Keratinocyte (primary cell): ENCODE measurements around the gene KRT35. TPM values are rescaled to one million over a fixed set of nuclear protein-coding genes. Genes with fewer than 3 reads are reported as not detected.

Source experiments
- DNase-seq: peaks from one replicate; pipeline ENCODE4 v3.0.0-alpha.2; 2011; ENCODE audit warnings: low read depth, missing footprints, low spot score
- FAIRE-seq: peaks from 2 replicates; lab custom pipeline; 2011; peaks lifted over from hg19 to GRCh38; lab: Jason Lieb, UNC
- H2AFZ ChIP-seq: 2 replicates; pipeline ENCODE4 v1.6.0; 2012; ENCODE audit warnings: low read length, control low read depth, inconsistent platforms; ENCODE audit not compliant: control insufficient read depth
- H3K27ac ChIP-seq: 2 replicates; pipeline ENCODE4 v1.5.1; 2011; ENCODE audit warnings: low read length; ENCODE audit not compliant: control insufficient read depth, insufficient read depth
- H3K27me3 ChIP-seq: 3 replicates; pipeline ENCODE4 v1.6.0; 2011; ENCODE audit warnings: low read length; ENCODE audit not compliant: control insufficient read depth, insufficient read depth; ENCODE audit errors: extremely low read depth
- H3K36me3 ChIP-seq, 2 experiments: 2 replicates in 1 of 2; 3 replicates in 1 of 2; pipeline ENCODE4 v1.5.1; 2011; ENCODE audit warnings: low read length in 2 of 2, mild to moderate bottlenecking in 1 of 2; ENCODE audit not compliant: control insufficient read depth in 2 of 2, insufficient read depth in 2 of 2; ENCODE audit errors: extremely low read depth in 1 of 2
- H3K4me1 ChIP-seq: 3 replicates; pipeline ENCODE4 v1.5.1; 2011; ENCODE audit warnings: low read length; ENCODE audit not compliant: control insufficient read depth, insufficient read depth; ENCODE audit errors: extremely low read depth
- H3K4me2 ChIP-seq: 3 replicates; pipeline ENCODE4 v1.6.0; 2011; ENCODE audit warnings: low read depth, low read length; ENCODE audit not compliant: control insufficient read depth, insufficient read depth; ENCODE audit errors: extremely low read depth
- H3K4me3 ChIP-seq, 3 experiments: fragments of 200-600 bp in 1 of 3; sonication (generic) in 1 of 3; 2 replicates in 2 of 3; 3 replicates in 1 of 3; pipeline ENCODE4 v1.5.1; 2011 to 2016; ENCODE audit warnings: low read length in 3 of 3, mild to moderate bottlenecking in 3 of 3, control low read depth in 2 of 3, inconsistent platforms in 1 of 3, low read depth in 1 of 3, mixed read lengths in 1 of 3, mixed run types in 1 of 3, moderate library complexity in 1 of 3; ENCODE audit not compliant: control insufficient read depth in 2 of 3, insufficient read depth in 2 of 3; ENCODE audit errors: extremely low read depth in 1 of 3
- H3K79me2 ChIP-seq: 2 replicates; pipeline ENCODE4 v1.6.0; 2012; ENCODE audit warnings: low read length; ENCODE audit not compliant: control insufficient read depth, insufficient read depth
- H3K9ac ChIP-seq: 3 replicates; pipeline ENCODE4 v1.6.0; 2011; ENCODE audit warnings: low read length; ENCODE audit not compliant: control insufficient read depth, insufficient read depth; ENCODE audit errors: extremely low read depth
- H3K9me1 ChIP-seq: 3 replicates; pipeline ENCODE4 v1.6.0; 2011; ENCODE audit warnings: low read length; ENCODE audit not compliant: control insufficient read depth, insufficient read depth; ENCODE audit errors: extremely low read depth
- H3K9me3 ChIP-seq: 2 replicates; pipeline ENCODE4 v1.5.1; 2012; ENCODE audit warnings: low read depth, low read length; ENCODE audit not compliant: control insufficient read depth
- H4K20me1 ChIP-seq: 3 replicates; pipeline ENCODE4 v1.6.0; 2011; ENCODE audit warnings: low read length; ENCODE audit not compliant: control insufficient read depth, insufficient read depth; ENCODE audit errors: extremely low read depth
- CTCF ChIP-seq, 3 experiments: IDR thresholded peaks in 1 of 3; conservative IDR thresholded peaks in 1 of 3; optimal IDR thresholded peaks in 1 of 3; 2 replicates in 2 of 3; 3 replicates in 1 of 3; pipeline versions ENCODE3 to v1.5.1; 2011; ENCODE audit warnings: low read length in 3 of 3, mild to moderate bottlenecking in 3 of 3, moderate library complexity in 2 of 3, control low read depth in 1 of 3, inconsistent platforms in 1 of 3; ENCODE audit not compliant: insufficient read depth in 2 of 3; ENCODE audit errors: extremely low read depth in 1 of 3
- EZH2 ChIP-seq: IDR thresholded peaks from one replicate; pipeline ENCODE4 v1.6.1; 2012; ENCODE audit warnings: inconsistent platforms, mild to moderate bottlenecking, low read length, moderate library complexity
- dilution Hi-C: fragments of 300-500 bp; cut with MboI; formaldehyde crosslinking; loops from one replicate; pipeline ENCODE4 v1.7.0; 2020; ENCODE audit warnings: low sequenced_read_pairs; ENCODE audit not compliant: extremely low pct_ligation_motif_present
- polyA plus RNA-seq, 5 experiments: library from polyadenylated mRNA; depleted of rRNA in 3 of 5; stranded (reverse) in 3 of 5; stranded (forward) in 1 of 5; unstranded in 1 of 5; fragments of >200 nt; gene quantifications; 1 replicate in 1 of 5; 2 replicates in 3 of 5; 3 replicates in 1 of 5; pipeline versions ENCODE4 v1.2.1 to v1.2.3, GENCODE V29; 2011 to 2012; ENCODE audit warnings: missing spikeins in 2 of 5, low read depth in 1 of 5, low replicate concordance in 1 of 5

Gene KRT35
- polyA plus RNA-seq, 1 donor (not counting 4 experiments of a cell fraction or from before 2014, with no cell fraction given): not detected

DNA sequence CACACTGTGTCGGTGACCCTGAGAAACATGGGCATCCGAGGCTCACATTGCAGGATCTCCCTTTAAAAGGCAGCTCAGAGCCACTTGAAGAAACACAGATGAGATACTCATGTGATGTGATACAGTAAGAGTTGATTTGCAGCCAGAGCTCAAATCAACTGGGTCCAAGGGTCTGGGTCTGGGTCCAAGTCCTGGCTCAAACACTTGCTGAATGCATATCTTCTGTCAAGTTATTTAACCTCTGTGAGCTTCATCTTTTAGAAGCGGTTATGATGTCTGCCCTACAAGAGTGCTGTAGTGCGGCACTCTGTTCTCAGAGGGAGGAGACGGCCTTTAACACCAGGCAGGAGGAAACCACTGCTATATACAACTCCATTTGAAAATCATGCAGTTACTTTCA is 46.5 kb downstream of the KRT35 start:
- H3K9me3 ChIP-seq: no peaks in the 10 kb centered on the region
- dilution Hi-C loops: no loop called here
- H3K9ac ChIP-seq: no peak overlapping the region
- no peaks in the 10 kb centered on the region for H3K79me2 ChIP-seq
- no peak overlapping the region for H3K4me2 ChIP-seq
- no peaks in the 10 kb centered on the region for H3K9me1 ChIP-seq
- H2AFZ ChIP-seq: no peak overlapping the region
- no peaks in the 10 kb centered on the region for H3K36me3 ChIP-seq
- no peaks in the 10 kb centered on the region for H4K20me1 ChIP-seq
- H3K4me1 ChIP-seq: no peaks in the 10 kb centered on the region
- DNase-seq (no peak), FAIRE-seq (no peak)
- no peaks in the 10 kb centered on the region for H3K27me3 ChIP-seq
- TF ChIP-seq CTCF (optimal IDR thresholded peaks at IDR 0.05 in 1 of 3, IDR thresholded peaks at IDR 0.05 in 1 of 3, conservative IDR thresholded peaks at IDR 0.05 in 1 of 3; ENCODE audit: extremely low read depth in 1 of 3, insufficient read depth in 2 of 3, low read length in 3 of 3): no peak
- no peak for TF ChIP-seq EZH2
- no peak overlapping the region for H3K27ac ChIP-seq
- H3K4me3 ChIP-seq: no peak overlapping the region

DNA sequence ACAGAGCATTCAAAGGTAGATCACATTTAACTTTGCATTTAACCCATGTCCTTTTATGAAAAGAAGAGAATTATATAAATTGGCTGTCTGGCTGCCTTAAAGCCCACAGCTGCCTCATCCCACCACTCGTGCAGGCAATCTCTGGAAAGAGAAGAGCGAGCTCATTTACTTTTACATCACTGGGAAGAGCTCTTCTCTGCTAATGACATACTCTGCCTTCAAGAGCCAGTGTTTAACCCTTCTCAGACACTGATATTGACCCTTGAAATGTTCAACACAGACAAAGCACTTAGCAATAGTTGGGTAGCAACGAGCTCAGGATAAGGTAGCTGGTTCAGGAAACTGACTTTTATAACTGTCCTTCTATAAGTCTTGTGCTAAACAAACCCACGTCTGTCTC is 46.9 kb downstream of the KRT35 start:
- Histone ChIP-seq H3K4me2 (no peak overlapping the region), H3K4me3 (no peak overlapping the region), H3K9me3 (no peaks in the 10 kb centered on the region), H3K79me2 (no peaks in the 10 kb centered on the region), H3K36me3 (no peaks in the 10 kb centered on the region), H3K9ac (no peak overlapping the region), H3K27ac (no peak overlapping the region), H4K20me1 (no peaks in the 10 kb centered on the region), H3K27me3 (no peaks in the 10 kb centered on the region), H2AFZ (no peak overlapping the region), H3K9me1 (no peaks in the 10 kb centered on the region), H3K4me1 (no peaks in the 10 kb centered on the region)
- no peak for DNase-seq
- TF ChIP-seq EZH2 (no peak), CTCF (optimal IDR thresholded peaks at IDR 0.05 in 1 of 3, IDR thresholded peaks at IDR 0.05 in 1 of 3, conservative IDR thresholded peaks at IDR 0.05 in 1 of 3; ENCODE audit: extremely low read depth in 1 of 3, insufficient read depth in 2 of 3, low read length in 3 of 3) (no peak)
- FAIRE-seq: no peak
- dilution Hi-C loops: no loop called here
